Measurements from ENCODE around the gene FLII. TPM values are rescaled to one million over a fixed set of nuclear protein-coding genes. Genes with fewer than 3 reads are reported as not detected.

The FLII gene
- total and polyA plus RNA-seq, 2 of the 8 experiments (the other 6 are each of a cell fraction or from before 2014, with no cell fraction given), result 300 to 549 TPM

GRCh38 chr17:18256351-18256750 is 2.2 kb downstream of the FLII start (continued):
- TF ChIP-seq CHD7 (IDR thresholded peaks at IDR 0.05; ENCODE audit: insufficient replicate concordance, low read length) (no peak), BRCA1 (IDR thresholded peaks at IDR 0.05; ENCODE audit: low read depth, low read length) (no peak)
